Natural killer cell treated with Interleukin-12 subunit alpha and Interleukin-12 subunit beta and Interleukin-15 and Interleukin-18, amount 100 ng/mL, for 72 hours (primary cell): Measurements from ENCODE around the gene GPR37. TPM values are rescaled to one million over a fixed set of nuclear protein-coding genes. Genes with fewer than 3 reads are reported as not detected.

Experiments used
- ATAC-seq, 2 donors: fragments of 150-1000 bp; cut with Tn5 transposase in 1 of 2; sonication (Bioruptor Pico), chemical (Tn5 transposase) in 1 of 2; 2 replicates each; pipeline ENCODE4 v1.10.0; 2021
- DNase-seq: peaks from one replicate; pipeline ENCODE4 v3.0.0; 2022; ENCODE audit warnings: low spot score
- H3K27ac Mint-ChIP-seq, 2 donors: 1 replicate in 1 of 2; 2 replicates in 1 of 2; pipeline ENCODE4 v1.8.0; 2022; ENCODE audit warnings: mixed read lengths in 2 of 2, mild to moderate bottlenecking in 1 of 2, moderate library complexity in 1 of 2
- H3K27me3 Mint-ChIP-seq, 2 donors: 1 replicate in 1 of 2; 2 replicates in 1 of 2; pipeline ENCODE4 v1.8.0; 2022; ENCODE audit warnings: mixed read lengths in 2 of 2
- H3K36me3 Mint-ChIP-seq: one replicate; pipeline ENCODE4 v1.8.0; 2022; ENCODE audit warnings: mixed read lengths
- H3K4me1 Mint-ChIP-seq, 2 donors: 1 replicate in 1 of 2; 2 replicates in 1 of 2; pipeline ENCODE4 v1.8.0; 2022; ENCODE audit warnings: low read depth in 2 of 2, mixed read lengths in 2 of 2, mild to moderate bottlenecking in 1 of 2
- H3K4me3 Mint-ChIP-seq: one replicate; pipeline ENCODE4 v1.8.0; 2022; ENCODE audit warnings: mixed read lengths
- H3K9me3 Mint-ChIP-seq: 2 replicates; pipeline ENCODE4 v1.8.0; 2022; ENCODE audit warnings: mixed read lengths
- total RNA-seq, 2 donors: library from RNA; stranded (reverse); gene quantifications; one replicate each; pipeline ENCODE4 v1.2.3, GENCODE V29; 2022

Gene GPR37
- not detected for total RNA-seq

- DNase-seq (no peak), ATAC-seq (peak; percentile 63 to 83)
- Mint-ChIP-seq H3K4me3 (peak within 1 kb of the TSS; percentile 48), H3K9me3 (no peaks in the 10 kb centered on the region), H3K27me3 (peaks cover 21 to 41% of the 10 kb centered on the region in 2 donors), H3K36me3 (no peaks in the 10 kb centered on the region), H3K27ac (no peak within 1 kb of the TSS), H3K4me1 (peaks cover 7 to 11% of the 10 kb centered on the region in 2 donors)
These were observed at the start of gene GPR37 for GRCh38 chr7:124765401-124766352. TSS of gene GPR37 (minus strand) at chr7:124765792. CDS start at chr7:124764976, 816 bp downstream.

- H3K4me1 Mint-ChIP-seq = no peaks in the 10 kb centered on the region
- DNase-seq = no peak
These were observed 48.6 kb upstream of the GPR37 start for GRCh38 chr7:124813994-124814798.

GRCh38 chr7:124812764-124813163 lies 47.2 kb upstream of the GPR37 start:
- no peak for DNase-seq
- Mint-ChIP-seq H3K4me1 (no peaks in the 10 kb centered on the region), H3K27me3 (peaks cover 4 to 16% of the 10 kb centered on the region in 2 donors), H3K9me3 (no peaks in the 10 kb centered on the region), H3K27ac (no peak overlapping the region), H3K4me3 (no peak overlapping the region), H3K36me3 (no peaks in the 10 kb centered on the region)
- no peak for ATAC-seq

More at GRCh38 chr7:124813994-124814798, 48.6 kb upstream of the GPR37 start:
- Mint-ChIP-seq H3K4me3 (no peak overlapping the region), H3K27me3 (peaks cover 4 to 16% of the 10 kb centered on the region in 2 donors), H3K9me3 (no peaks in the 10 kb centered on the region), H3K27ac (no peak overlapping the region), H3K36me3 (no peaks in the 10 kb centered on the region)
- no peak for ATAC-seq

- H3K27me3 Mint-ChIP-seq = peaks cover 4 to 16% of the 10 kb centered on the region in 2 donors
- H3K9me3 Mint-ChIP-seq = no peaks in the 10 kb centered on the region
- ATAC-seq = no peak
- H3K4me3 Mint-ChIP-seq = no peak overlapping the region
- no peak overlapping the region for H3K27ac Mint-ChIP-seq
- H3K4me1 Mint-ChIP-seq = no peaks in the 10 kb centered on the region
- no peaks in the 10 kb centered on the region for H3K36me3 Mint-ChIP-seq
- DNase-seq = no peak
These were observed 45.7 kb upstream of the GPR37 start for GRCh38 chr7:124811341-124811740.

GRCh38 chr7:124810605-124811004 lies 45.0 kb upstream of the GPR37 start:
- no peak overlapping the region for H3K4me3 Mint-ChIP-seq
- no peak for ATAC-seq

GRCh38 chr7:124808206-124808605 lies 42.6 kb upstream of the GPR37 start:
- Mint-ChIP-seq H3K36me3 (no peaks in the 10 kb centered on the region), H3K4me3 (no peak overlapping the region), H3K4me1 (no peaks in the 10 kb centered on the region), H3K27me3 (peaks cover 4 to 11% of the 10 kb centered on the region in 2 donors), H3K9me3 (no peaks in the 10 kb centered on the region), H3K27ac (no peak overlapping the region)
- no peak for ATAC-seq
- DNase-seq = no peak

More at GRCh38 chr7:124810605-124811004, 45.0 kb upstream of the GPR37 start:
- Mint-ChIP-seq H3K36me3 (no peaks in the 10 kb centered on the region), H3K4me1 (no peaks in the 10 kb centered on the region), H3K9me3 (no peaks in the 10 kb centered on the region), H3K27me3 (peaks cover 4 to 16% of the 10 kb centered on the region in 2 donors), H3K27ac (no peak overlapping the region)
- no peak for DNase-seq

GRCh38 chr7:124801330-124801895 lies 35.8 kb upstream of the GPR37 start:
- DNase-seq (no peak), ATAC-seq (no peak)
- no peak overlapping the region for H3K4me3 Mint-ChIP-seq
- peaks cover 7 to 8% of the 10 kb centered on the region in 2 donors for H3K27me3 Mint-ChIP-seq
- H3K36me3 Mint-ChIP-seq = peaks cover 2% of the 10 kb centered on the region
- no peaks in the 10 kb centered on the region for H3K9me3 Mint-ChIP-seq
- no peak overlapping the region for H3K27ac Mint-ChIP-seq
- H3K4me1 Mint-ChIP-seq = no peaks in the 10 kb centered on the region

- Mint-ChIP-seq H3K4me3 (no peak overlapping the region), H3K9me3 (peaks cover 6% of the 10 kb centered on the region), H3K36me3 (peaks cover 6% of the 10 kb centered on the region), H3K27ac (no peak overlapping the region), H3K4me1 (no peaks in the 10 kb centered on the region), H3K27me3 (peaks cover 7 to 8% of the 10 kb centered on the region in 2 donors)
- ATAC-seq (no peak), DNase-seq (no peak)
These were observed 34.8 kb upstream of the GPR37 start for GRCh38 chr7:124800386-124800785.

GRCh38 chr7:124799448-124799847 lies 33.9 kb upstream of the GPR37 start:
- DNase-seq (no peak), ATAC-seq (no peak)
- peaks cover 7 to 8% of the 10 kb centered on the region in 2 donors for H3K27me3 Mint-ChIP-seq

GRCh38 chr7:124796771-124797170 lies 31.2 kb upstream of the GPR37 start:
- Mint-ChIP-seq H3K4me1 (no peaks in the 10 kb centered on the region), H3K27me3 (peaks cover 12 to 13% of the 10 kb centered on the region in 2 donors)

More at GRCh38 chr7:124799448-124799847, 33.9 kb upstream of the GPR37 start:
- H3K9me3 Mint-ChIP-seq = peaks cover 6% of the 10 kb centered on the region
- no peak overlapping the region for H3K27ac Mint-ChIP-seq
- H3K4me3 Mint-ChIP-seq = no peak overlapping the region
- no peaks in the 10 kb centered on the region for H3K4me1 Mint-ChIP-seq
- peaks cover 6% of the 10 kb centered on the region for H3K36me3 Mint-ChIP-seq

GRCh38 chr7:124792696-124793095 lies 27.1 kb upstream of the GPR37 start:
- no peak for ATAC-seq
- H3K27ac Mint-ChIP-seq = no peak overlapping the region

More at GRCh38 chr7:124796771-124797170, 31.2 kb upstream of the GPR37 start:
- peaks cover 14% of the 10 kb centered on the region for H3K9me3 Mint-ChIP-seq
- DNase-seq (no peak), ATAC-seq (no peak)
- H3K27ac Mint-ChIP-seq = no peak overlapping the region
- H3K4me3 Mint-ChIP-seq = no peak overlapping the region
- peaks cover 6% of the 10 kb centered on the region for H3K36me3 Mint-ChIP-seq

GRCh38 chr7:124792002-124792401 lies 26.4 kb upstream of the GPR37 start:
- peaks cover 14% of the 10 kb centered on the region for H3K9me3 Mint-ChIP-seq
- no peak overlapping the region for H3K27ac Mint-ChIP-seq
- H3K4me3 Mint-ChIP-seq = no peak overlapping the region
- DNase-seq (no peak), ATAC-seq (no peak)
- H3K36me3 Mint-ChIP-seq = peaks cover 6% of the 10 kb centered on the region
- peaks cover 16 to 27% of the 10 kb centered on the region in 2 donors for H3K27me3 Mint-ChIP-seq
- no peaks in the 10 kb centered on the region for H3K4me1 Mint-ChIP-seq

More at GRCh38 chr7:124792696-124793095, 27.1 kb upstream of the GPR37 start:
- Mint-ChIP-seq H3K9me3 (peaks cover 14% of the 10 kb centered on the region), H3K36me3 (peaks cover 6% of the 10 kb centered on the region), H3K4me1 (no peaks in the 10 kb centered on the region), H3K4me3 (no peak overlapping the region), H3K27me3 (peaks cover 16 to 27% of the 10 kb centered on the region in 2 donors)
- DNase-seq = no peak

- H3K27me3 Mint-ChIP-seq = peaks cover 16 to 27% of the 10 kb centered on the region in 2 donors
- peaks cover 14% of the 10 kb centered on the region for H3K9me3 Mint-ChIP-seq
- no peaks in the 10 kb centered on the region for H3K4me1 Mint-ChIP-seq
- ATAC-seq (no peak), DNase-seq (no peak)
- H3K36me3 Mint-ChIP-seq = peaks cover 5% of the 10 kb centered on the region
- H3K27ac Mint-ChIP-seq = no peak overlapping the region
- no peak overlapping the region for H3K4me3 Mint-ChIP-seq
These were observed 25.8 kb upstream of the GPR37 start for GRCh38 chr7:124791426-124791825.
